BJ (cell line): Measurements from ENCODE around the gene LLGL2. TPM values are rescaled to one million over a fixed set of nuclear protein-coding genes. Genes with fewer than 3 reads are reported as not detected.

Experiments used
- CTCF ChIA-PET: fragments of 350-600 bp; formaldehyde crosslinking; extraction: SDS; loops from one replicate; lab custom pipeline; 2021; ENCODE audit warnings: antibody characterized with exemption, inconsistent platforms; lab: Yijun Ruan, JAX
- POLR2A ChIA-PET: fragments of 300-600 bp; sonication (Branson Sonifier 250); formaldehyde crosslinking; extraction: SDS; loops from one replicate; lab custom pipeline; 2021; ENCODE audit warnings: antibody characterized with exemption; lab: Charles Lee
- DNase-seq: peaks from one replicate; pipeline ENCODE4 v3.0.0-alpha.2; 2011; ENCODE audit warnings: low read depth
- H3K27me3 ChIP-seq: 2 replicates; pipeline ENCODE4 v1.6.0; 2011; ENCODE audit warnings: low read length; ENCODE audit not compliant: control insufficient read depth, insufficient read depth
- H3K36me3 ChIP-seq: 2 replicates; pipeline ENCODE4 v1.5.1; 2011; ENCODE audit warnings: low read length; ENCODE audit not compliant: control insufficient read depth, insufficient read depth
- H3K4me3 ChIP-seq: 2 replicates; pipeline ENCODE4 v1.5.1; 2011; ENCODE audit warnings: low read depth, mild to moderate bottlenecking, control low read depth, low read length
- polyA plus RNA-seq: library from polyadenylated mRNA; depleted of rRNA; stranded (reverse); fragments of >200 nt; gene quantifications from 2 replicates; pipeline ENCODE4 v1.2.3, GENCODE V29; 2011
- TF ChIP-seq, protein P1 (sequence below): IDR thresholded peaks from 2 replicates; pipeline ENCODE4 v1.5.1; 2011; ENCODE audit warnings: low read depth, mild to moderate bottlenecking, control low read depth, inconsistent platforms, low read length, moderate library complexity; ENCODE audit not compliant: insufficient read depth

The LLGL2 gene
- polyA plus RNA-seq, 1 experiment = 1.6 TPM

DNA sequence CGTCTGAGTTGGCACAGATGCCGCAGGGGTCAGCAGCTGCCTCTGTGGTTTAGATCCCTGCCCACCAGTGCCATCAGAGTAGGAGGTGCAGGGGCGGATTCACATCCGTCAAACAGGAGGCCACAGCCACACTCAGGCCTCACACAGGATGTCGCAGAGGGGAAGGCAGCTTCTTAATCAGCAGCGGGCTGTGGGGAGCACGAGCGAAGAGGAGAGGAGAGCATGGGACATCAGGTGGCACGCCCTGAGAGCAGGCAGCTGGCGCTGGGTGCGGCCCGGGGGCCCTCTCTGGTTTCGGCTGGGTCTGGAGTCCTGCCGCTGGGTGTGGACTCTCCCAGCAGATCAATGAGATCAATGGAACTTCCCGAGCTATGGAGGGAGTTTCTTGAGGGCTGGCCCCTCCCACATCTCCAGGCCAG, 9.6 kb downstream of the LLGL2 start:
- H3K36me3 ChIP-seq = no peaks in the 10 kb centered on the region
- CTCF ChIA-PET = interaction anchor here (1.0 kb wide), 1 partner anchor 18 kb away, joined by 3 read pairs; the partner anchor contains the start of gene TSEN54
- no peak overlapping the region for H3K4me3 ChIP-seq
- H3K27me3 ChIP-seq = peaks cover 12% of the 10 kb centered on the region
- POLR2A ChIA-PET = no interaction called here
- no peak for DNase-seq
- TF ChIP-seq, protein P1, sequence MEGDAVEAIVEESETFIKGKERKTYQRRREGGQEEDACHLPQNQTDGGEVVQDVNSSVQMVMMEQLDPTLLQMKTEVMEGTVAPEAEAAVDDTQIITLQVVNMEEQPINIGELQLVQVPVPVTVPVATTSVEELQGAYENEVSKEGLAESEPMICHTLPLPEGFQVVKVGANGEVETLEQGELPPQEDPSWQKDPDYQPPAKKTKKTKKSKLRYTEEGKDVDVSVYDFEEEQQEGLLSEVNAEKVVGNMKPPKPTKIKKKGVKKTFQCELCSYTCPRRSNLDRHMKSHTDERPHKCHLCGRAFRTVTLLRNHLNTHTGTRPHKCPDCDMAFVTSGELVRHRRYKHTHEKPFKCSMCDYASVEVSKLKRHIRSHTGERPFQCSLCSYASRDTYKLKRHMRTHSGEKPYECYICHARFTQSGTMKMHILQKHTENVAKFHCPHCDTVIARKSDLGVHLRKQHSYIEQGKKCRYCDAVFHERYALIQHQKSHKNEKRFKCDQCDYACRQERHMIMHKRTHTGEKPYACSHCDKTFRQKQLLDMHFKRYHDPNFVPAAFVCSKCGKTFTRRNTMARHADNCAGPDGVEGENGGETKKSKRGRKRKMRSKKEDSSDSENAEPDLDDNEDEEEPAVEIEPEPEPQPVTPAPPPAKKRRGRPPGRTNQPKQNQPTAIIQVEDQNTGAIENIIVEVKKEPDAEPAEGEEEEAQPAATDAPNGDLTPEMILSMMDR = no peak

DNA sequence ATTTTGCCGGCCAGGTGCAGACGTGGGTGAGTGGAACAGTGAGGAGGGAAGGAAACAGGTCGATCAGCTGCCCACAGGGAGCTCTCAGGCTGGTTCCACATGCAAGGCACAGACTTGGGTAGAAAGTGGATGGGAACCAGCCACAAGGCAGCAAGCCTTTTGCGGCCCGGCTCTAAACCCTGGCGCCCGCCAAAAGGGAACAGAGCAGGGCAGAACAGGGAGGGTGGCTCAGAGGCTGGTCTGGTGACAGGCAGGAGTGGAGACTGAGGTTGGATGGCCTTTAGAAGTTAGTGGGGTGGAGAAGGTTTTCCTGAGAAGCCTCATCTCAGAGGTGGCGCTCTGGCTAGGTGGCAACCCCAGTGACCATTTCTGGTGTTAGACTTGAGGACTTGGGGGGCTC, 10.4 kb downstream of the LLGL2 start:
- Histone ChIP-seq H3K36me3 (no peaks in the 10 kb centered on the region), H3K27me3 (peaks cover 12% of the 10 kb centered on the region), H3K4me3 (no peak overlapping the region)
- TF ChIP-seq, protein P1 = no peak
- no peak for DNase-seq
- ChIA-PET POLR2A (no interaction called here), CTCF (no interaction called here)

DNA sequence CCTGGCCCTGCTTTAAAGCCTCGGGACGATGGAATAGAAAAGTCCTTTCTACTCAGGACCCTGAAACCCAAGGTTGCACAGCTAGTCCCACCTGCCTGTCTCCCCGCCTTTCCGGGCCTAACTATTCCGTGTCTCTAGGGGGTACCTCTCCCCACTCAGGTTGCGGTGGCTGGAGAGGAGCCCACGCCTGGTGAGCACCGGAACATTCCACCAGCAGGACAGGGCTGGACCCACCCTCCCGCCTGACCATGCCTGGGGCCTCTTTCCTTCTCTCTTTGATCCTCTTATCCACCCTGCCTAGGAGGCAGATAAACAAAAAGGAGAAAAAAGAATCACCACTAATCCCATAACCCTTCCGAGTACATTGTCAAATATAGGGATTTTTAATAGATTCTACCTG, 10.9 kb downstream of the LLGL2 start:
- TF ChIP-seq, protein P1 = no peak
- DNase-seq = no peak
- ChIA-PET CTCF (interaction anchor here (0.6 kb wide), 1 partner anchor 148 kb away, joined by 5 read pairs; no protein-coding TSS in a partner anchor), POLR2A (no interaction called here)
- Histone ChIP-seq H3K36me3 (no peaks in the 10 kb centered on the region), H3K27me3 (peaks cover 12% of the 10 kb centered on the region), H3K4me3 (no peak overlapping the region)

DNA sequence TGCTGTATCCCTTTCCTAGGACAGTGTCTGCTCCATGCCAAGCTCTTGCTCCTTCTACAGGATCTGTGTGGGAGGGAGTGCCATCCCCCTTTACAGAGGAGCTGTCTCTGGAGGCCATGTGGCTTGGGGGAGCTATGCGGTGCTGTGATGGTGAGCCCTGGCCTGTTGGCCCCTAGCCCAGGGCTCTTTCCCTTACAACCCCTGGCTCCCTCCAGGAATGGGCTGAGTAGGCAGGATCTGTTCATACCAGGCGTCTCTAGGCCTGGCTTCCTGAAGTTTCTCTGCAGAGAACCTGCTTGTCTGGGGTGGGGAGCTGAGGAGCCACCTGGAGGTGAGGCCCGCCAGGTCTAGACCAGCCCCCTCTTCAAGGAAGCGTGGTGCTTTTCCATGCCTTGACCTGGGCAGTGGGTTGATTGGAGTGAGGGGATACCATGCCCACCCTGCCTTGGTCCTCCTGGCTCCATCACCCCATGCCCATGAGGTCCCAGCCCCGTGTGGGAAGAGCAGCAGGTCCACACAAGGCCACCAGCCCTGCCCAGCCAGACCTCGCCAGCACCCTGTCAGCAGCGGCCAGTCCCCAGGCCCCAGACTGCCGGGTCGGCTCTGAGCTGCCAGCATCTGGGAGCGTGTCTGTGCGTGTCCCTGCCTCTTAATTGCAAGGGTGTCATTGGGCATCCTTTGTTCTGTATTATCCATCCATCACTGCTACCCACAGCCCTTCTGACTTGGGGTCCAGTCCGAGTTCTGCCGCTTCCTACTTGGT, 14.7 kb downstream of the LLGL2 start:
- peaks cover 9% of the 10 kb centered on the region for H3K27me3 ChIP-seq
- POLR2A ChIA-PET = no interaction called here
- H3K4me3 ChIP-seq = no peak overlapping the region
- no peak for DNase-seq
- CTCF ChIA-PET = no interaction called here
- TF ChIP-seq, protein P1 = no peak
- no peaks in the 10 kb centered on the region for H3K36me3 ChIP-seq

DNA sequence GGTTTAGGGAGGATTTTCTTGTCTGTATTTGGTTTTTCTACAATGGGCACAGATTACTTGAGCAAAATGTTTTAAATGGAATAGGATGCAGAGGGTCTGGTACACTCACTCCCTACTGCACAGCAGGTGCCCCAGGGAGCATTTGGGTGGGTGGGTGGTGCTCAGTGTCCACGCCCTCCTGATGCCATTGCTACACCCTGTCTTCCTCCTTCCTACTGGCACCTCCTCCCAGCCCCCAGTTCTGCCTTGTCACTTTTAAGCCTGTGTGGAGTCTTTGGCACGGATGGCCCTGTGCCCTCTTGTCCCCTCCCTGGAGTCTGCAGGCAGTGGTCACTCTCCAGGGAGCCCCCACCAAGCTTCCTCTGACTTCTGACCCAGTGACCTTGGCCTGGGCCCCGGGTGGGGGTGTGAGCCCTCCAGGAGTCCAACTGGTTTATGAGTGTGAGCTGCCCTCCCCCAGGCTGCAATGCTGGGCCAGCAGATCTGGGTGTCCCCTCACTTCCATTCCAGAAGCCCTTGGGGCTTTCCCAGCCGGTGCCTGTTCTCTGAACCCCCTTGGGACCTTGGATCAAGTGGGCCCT, 15.5 kb downstream of the LLGL2 start:
- TF ChIP-seq, protein P1 = no peak
- ChIA-PET POLR2A (no interaction called here), CTCF (no interaction called here)
- Histone ChIP-seq H3K27me3 (peaks cover 6% of the 10 kb centered on the region), H3K4me3 (no peak overlapping the region), H3K36me3 (no peaks in the 10 kb centered on the region)
- DNase-seq = no peak
